ENCODE results near the gene PLA2G15.
"Not testable (repeated sequence)": the region's sequence is repeated elsewhere in the genome, so short reads cannot be mapped to it uniquely, and the experiment has no call there.

PLA2G15 gene

DNA sequence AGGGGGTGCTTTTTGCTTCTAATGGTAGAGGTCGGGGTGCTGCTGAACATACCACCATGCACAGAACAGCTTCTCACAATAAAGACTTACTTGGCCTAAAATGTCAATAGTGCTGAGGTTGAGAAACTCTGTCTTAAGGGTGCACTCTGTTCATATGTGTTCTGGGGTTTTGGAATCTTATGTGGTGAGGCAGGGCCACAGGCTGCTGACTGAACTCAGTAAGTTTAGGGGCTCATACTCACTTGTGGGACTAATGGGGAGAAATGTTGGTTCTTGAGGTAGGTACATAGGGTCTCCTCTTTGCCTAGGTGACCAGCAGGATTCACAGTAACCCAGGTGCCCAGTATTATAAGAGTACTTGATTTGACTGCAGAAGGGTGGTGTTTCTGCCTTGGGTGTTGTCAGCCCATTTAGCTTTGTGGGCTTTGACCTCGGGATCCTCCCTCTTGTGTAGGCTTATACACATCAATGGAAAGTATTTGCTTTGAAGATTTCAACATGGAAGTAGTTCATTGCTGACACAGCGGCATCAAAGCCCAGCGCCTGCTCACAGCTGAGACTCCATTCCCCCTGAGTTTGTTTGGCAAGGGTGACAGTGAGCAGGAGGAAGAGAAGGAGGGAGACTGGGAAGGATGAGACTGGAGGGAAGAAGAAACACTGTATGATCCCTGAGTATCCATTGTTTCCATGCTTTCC, 36.3 kb downstream of the PLA2G15 start:
- DNase-seq, result no peak

- no peak for DNase-seq
These were observed 36.9 kb downstream of the PLA2G15 start for GRCh38 chr16:68282064-68282452.

DNA sequence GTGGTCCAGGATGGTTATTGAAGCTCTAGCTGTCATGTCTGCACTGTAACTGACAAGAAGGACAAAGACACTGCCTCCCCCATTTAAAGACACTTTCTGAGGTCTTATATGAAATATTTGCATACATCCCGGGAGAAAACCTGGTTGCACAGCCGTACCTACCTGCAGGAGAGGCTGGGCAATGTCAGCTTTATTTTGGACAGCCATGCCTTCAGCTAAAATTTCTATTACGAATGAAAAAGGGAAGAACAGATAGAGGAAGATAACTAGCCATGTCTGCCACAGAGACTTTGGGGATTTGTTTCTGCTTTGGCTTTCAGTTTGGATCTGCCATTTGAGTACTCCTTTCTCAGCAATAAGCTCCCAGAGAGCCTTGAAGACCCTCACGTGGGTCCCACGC, 38.2 kb downstream of the PLA2G15 start:
- DNase-seq, result no peak

- DNase-seq, result no peak
These were observed 38.8 kb downstream of the PLA2G15 start for GRCh38 chr16:68283801-68284598.

DNA sequence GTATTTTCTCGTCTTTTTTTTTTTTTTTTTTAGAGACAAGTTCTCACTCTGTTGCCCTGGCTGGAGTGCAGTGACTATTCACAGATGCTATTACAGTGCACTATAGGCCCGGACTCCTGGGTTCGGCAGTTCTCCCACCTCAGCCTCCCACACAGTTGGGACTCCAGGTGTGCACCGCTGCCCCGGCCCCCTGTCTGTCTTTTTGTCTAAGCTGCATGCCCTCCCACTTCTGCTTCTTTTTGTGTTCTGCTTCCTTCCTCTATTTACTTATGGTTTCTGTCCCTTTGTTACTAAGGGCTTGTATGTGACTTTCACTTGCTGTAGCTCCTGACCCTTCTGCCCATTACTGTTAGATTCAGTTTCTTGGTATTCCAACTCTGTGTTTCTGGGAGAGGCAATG, 39.7 kb downstream of the PLA2G15 start:
- no peak for DNase-seq

- DNase-seq, result no peak
These were observed 40.5 kb downstream of the PLA2G15 start for GRCh38 chr16:68285683-68286082.

DNA sequence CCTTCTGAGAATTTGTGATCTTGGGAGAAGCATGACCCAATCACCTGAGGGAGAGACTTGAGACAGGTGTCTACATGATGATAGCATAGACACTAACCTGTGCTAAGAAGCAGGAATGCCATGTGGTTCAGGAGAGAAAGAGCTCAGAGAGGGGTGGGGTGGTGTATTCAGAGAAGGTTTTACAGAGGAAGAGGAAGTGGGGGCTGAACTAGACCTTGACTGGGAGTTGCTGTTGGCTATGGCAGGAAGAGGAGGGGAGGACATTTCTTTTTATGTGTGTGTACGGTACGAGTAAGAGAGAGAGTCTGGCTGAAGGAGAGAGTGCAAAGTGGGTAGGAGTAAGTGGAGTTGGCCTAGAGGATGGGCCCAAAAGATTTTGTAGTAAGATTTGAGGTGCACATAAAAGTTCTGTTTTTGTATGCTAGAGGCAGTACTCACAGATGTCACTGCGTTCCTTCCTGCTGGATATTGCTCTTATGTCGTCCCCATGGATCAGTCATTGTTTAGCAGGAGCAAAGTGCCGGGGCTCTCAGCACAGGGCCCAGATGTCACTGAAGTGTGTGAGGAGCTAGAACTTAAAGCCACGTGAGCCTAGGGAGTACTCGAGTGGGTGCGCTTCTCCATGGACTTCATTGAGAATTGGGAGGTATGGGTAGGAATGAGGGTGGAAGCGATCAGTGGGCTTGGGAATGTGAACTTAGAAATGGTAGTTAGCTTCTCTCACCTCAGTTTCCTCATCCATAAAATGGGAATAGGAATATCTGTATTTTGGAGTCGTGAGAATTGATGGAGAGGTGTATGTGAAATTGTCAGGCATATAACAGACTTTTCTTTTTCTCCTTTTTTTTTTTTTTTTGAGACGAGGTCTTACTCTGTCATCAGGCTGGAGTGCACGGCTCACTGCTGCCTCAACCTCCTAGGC, 41.2 kb downstream of the PLA2G15 start:
- no peak for DNase-seq

DNA sequence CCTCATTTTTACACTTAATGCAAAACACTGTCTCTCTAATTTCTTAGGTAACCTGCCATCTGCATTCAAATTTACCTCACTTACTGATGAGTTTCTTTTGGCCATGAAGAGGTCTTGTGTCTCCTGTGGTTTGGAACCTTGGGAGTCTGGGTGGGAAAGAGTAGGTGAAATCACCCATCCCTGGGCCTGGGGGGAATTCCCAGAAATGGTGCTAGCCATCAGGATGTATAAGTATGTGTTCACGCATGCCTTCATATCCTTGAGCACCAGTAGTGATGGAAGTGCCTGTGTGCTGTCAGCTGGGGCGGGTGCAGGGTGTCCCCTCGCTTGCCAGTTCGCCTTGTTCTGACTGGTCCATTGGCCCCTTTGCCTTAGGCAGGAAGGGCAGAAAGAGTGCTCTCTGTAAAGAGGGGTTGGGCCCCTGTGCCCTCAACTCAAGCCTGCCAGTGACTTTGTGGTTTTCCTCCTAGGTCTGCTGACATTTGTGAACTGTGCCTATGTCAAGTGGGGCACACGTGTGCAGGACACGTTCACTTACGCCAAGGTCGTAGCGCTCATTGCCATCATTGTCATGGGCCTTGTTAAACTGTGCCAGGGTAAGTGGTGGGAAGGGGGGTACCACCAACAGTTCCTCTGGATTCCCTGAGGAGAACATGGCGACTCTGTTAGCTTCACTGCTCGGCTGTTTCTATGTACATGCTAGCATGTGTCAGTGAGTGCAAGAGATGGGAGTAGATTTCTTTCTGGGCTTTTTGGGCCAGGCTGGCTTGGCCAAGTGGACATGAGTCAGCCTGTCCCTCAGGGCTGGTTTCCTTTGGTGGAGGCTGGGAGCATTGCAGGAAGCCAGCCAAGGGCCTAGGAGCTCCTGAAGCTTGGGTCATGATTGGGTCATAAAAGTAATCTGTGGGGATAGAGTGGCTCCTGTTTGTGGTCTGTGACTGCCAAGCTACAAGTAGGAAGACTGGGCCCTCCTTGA, 42.4 kb downstream of the PLA2G15 start:
- DNase-seq, result no peak

- DNase-seq, result no peak
These were observed 43.1 kb downstream of the PLA2G15 start for GRCh38 chr16:68288252-68288650.

DNA sequence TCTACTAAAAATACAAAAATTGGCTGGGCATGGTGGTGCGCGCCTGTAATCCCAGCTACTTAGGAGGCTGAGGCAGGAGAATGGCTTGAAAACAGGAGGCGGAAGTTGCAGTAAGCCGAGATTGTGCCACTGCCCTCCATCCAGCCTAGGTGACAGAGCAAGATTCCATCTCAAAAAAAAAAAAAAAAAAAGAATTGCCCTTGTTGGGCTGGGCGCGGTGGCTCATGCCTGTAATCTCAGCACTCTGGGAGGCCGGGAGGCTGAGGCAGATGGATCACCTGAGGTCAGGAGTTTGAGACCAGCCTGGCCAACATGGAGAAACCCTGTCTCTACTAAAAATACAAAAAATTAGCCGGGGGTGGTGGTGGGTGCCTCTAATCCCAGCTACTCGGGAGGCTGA, 43.6 kb downstream of the PLA2G15 start:
- not testable (repeated sequence) for DNase-seq

DNA sequence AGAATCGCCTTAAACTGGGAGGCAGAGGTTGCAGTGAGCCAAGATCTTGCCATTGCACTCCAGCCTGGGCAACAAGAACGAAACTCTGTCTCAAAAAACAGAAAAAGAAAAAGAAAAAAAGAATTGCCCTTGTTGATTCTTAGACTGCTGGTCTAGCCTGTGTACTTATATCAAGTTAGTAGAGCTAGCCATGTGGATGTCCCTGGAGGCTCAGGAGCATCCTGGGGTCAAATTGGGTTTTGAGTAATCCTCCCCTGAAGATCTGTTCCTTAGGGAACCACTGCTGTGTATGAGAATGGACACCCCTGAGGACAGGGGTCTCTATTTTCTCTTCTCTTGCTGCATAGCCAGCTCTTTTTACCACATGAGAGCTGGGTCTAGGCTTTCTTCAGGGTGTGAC, 44.0 kb downstream of the PLA2G15 start:
- DNase-seq, result no peak

GRCh38 chr16:68289621-68290329, 44.6 kb downstream of the PLA2G15 start:
- DNase-seq, result no peak

GRCh38 chr16:68290450-68290849, 45.3 kb downstream of the PLA2G15 start:
- no peak for DNase-seq

DNA sequence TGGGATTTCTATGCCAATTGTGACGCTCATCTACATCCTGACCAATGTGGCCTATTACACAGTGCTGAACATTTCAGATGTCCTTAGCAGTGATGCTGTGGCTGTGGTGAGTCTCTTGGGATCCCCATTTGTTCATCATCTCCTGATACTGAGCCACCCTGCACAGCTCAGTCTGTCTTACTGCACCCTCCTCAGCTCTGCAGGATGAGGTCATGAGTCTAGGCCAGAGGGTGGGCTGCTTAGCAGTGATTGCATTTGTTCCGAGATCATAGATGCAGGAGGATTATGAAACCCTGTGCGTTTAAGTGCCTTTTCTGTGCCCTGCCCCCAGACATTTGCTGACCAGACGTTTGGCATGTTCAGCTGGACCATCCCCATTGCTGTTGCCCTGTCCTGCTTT, 46.1 kb downstream of the PLA2G15 start:
- DNase-seq, result no peak

GRCh38 chr16:68292425-68292824, 47.3 kb downstream of the PLA2G15 start:
- no peak for DNase-seq

DNA sequence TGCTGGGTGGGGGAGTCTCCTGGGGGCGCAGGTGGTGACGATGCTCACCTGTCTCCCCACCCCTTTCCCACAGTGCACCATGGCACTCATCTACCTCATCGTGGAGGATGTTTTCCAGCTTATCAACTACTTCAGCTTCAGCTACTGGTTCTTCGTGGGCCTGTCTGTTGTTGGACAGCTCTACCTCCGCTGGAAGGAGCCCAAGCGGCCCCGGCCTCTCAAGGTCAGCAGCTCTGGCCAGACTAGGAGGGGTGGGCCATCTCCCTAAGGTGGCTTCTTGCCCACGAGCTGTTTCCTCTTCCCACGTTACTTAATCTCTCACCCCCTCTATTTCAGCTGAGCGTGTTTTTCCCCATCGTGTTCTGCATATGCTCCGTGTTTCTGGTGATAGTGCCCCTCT, 51.1 kb downstream of the PLA2G15 start:
- no peak for DNase-seq

- DNase-seq, result no peak
These were observed 51.5 kb downstream of the PLA2G15 start for GRCh38 chr16:68296693-68297092.

- no peak for DNase-seq
These were observed 52.7 kb downstream of the PLA2G15 start for GRCh38 chr16:68297908-68298307.

- no peak for DNase-seq
These were observed 53.1 kb downstream of the PLA2G15 start for GRCh38 chr16:68298312-68298711.

- DNase-seq, result peak; percentile 47
These were observed 53.9 kb downstream of the PLA2G15 start for GRCh38 chr16:68298907-68299561.
